ENCODE results near the gene VKORC1. TPM values are rescaled to one million over a fixed set of nuclear protein-coding genes. Genes with fewer than 3 reads are reported as not detected.

Gene VKORC1
- polyA plus RNA-seq, 1 of the 3 experiments (the other 2 are of a cell fraction): 434 TPM

GRCh38 chr16:31043898-31044481 lies 50.6 kb downstream of the VKORC1 start:
- no peak overlapping the region for H3K9ac ChIP-seq
- no peaks in the 10 kb centered on the region for H3K4me1 ChIP-seq (ENCODE audit: control insufficient read depth in 1 of 2, insufficient read depth in 2 of 2, low read depth in 1 of 2, low read length in 1 of 2)
- no peak overlapping the region for H2AFZ ChIP-seq (ENCODE audit: low read depth)
- TF ChIP-seq, protein P1, sequence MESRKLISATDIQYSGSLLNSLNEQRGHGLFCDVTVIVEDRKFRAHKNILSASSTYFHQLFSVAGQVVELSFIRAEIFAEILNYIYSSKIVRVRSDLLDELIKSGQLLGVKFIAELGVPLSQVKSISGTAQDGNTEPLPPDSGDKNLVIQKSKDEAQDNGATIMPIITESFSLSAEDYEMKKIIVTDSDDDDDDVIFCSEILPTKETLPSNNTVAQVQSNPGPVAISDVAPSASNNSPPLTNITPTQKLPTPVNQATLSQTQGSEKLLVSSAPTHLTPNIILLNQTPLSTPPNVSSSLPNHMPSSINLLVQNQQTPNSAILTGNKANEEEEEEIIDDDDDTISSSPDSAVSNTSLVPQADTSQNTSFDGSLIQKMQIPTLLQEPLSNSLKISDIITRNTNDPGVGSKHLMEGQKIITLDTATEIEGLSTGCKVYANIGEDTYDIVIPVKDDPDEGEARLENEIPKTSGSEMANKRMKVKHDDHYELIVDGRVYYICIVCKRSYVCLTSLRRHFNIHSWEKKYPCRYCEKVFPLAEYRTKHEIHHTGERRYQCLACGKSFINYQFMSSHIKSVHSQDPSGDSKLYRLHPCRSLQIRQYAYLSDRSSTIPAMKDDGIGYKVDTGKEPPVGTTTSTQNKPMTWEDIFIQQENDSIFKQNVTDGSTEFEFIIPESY (IDR thresholded peaks at IDR 0.05; ENCODE audit: borderline replicate concordance, low read depth): no peak
- TF ChIP-seq PBX3 (IDR thresholded peaks at IDR 0.05) (no peak), MXI1 (IDR thresholded peaks at IDR 0.05; ENCODE audit: low read depth, low read length) (no peak), JUND (IDR thresholded peaks at IDR 0.05) (no peak)
- H3K9me2 ChIP-seq: no peaks in the 10 kb centered on the region
- H3K79me2 ChIP-seq (ENCODE audit: insufficient read depth): no peaks in the 10 kb centered on the region
- H3K36me3 ChIP-seq (replicated peaks in 1 of 2; ENCODE audit: control insufficient read depth in 1 of 2, insufficient read depth in 2 of 2, low read length in 1 of 2): peaks cover 16 to 20% of the 10 kb centered on the region in 2 experiments
- 93% methylated on average over 4 of the region's 4 CpGs for WGBS (ENCODE audit: low lambda C conversion rate)
- ChIA-PET CTCF (interaction anchor here (0.6 to 1.2 kb wide), 2 partner anchors 11 to 59 kb away, joined by 3 to 4 read pairs; partner anchors contain the start of genes HSD3B7 and STX4), POLR2A (interaction anchor here (1.1 kb wide), 1 partner anchor 25 kb away, joined by 3 read pairs; no protein-coding TSS in a partner anchor)
- H3K9me3 ChIP-seq: no peaks in the 10 kb centered on the region
- no peaks in the 10 kb centered on the region for H3K27me3 ChIP-seq (ENCODE audit: insufficient read depth)
- no peak overlapping the region for H3K4me2 ChIP-seq
- H3F3A ChIP-seq (replicated peaks; ENCODE audit: insufficient read depth): peaks cover 4% of the 10 kb centered on the region
- no peaks in the 10 kb centered on the region for H4K20me1 ChIP-seq (ENCODE audit: insufficient read depth)
- no peak overlapping the region for H3K4me3 ChIP-seq (ENCODE audit: low read depth in 2 of 2, low read length in 1 of 2)
- H3K27ac ChIP-seq (ENCODE audit: low read depth in 2 of 2, low read length in 1 of 2): no peak overlapping the region
- DNase-seq: no peak

DNA sequence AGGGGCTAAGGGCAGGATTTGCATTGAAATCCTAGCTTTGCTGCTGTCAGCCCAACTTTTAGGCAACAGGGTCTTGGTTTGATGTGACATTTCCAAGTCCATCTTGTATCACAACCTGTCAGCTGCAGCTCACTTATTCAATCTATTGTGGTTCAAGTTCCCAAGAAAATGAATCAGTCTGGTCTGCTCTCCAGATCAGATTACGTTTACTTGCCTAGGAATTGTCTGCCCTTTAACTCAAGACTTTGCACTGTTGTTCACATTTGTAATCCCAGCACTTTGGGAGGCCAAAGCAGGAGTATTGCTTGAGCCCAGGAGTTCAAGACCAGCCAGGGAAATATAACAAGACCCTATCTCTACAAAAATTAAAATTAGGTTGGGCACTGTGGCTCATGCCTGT lies 51.2 kb downstream of the VKORC1 start:
- Histone ChIP-seq H3K27ac (ENCODE audit: low read depth in 2 of 2, low read length in 1 of 2) (no peak overlapping the region), H3K4me2 (no peak overlapping the region), H3K27me3 (ENCODE audit: insufficient read depth) (no peaks in the 10 kb centered on the region), H3K4me1 (ENCODE audit: control insufficient read depth in 1 of 2, insufficient read depth in 2 of 2, low read depth in 1 of 2, low read length in 1 of 2) (no peaks in the 10 kb centered on the region), H3K4me3 (ENCODE audit: low read depth in 2 of 2, low read length in 1 of 2) (no peak overlapping the region), H4K20me1 (ENCODE audit: insufficient read depth) (no peaks in the 10 kb centered on the region), H3F3A (replicated peaks; ENCODE audit: insufficient read depth) (peaks cover 4% of the 10 kb centered on the region), H2AFZ (ENCODE audit: low read depth) (no peak overlapping the region), H3K36me3 (replicated peaks in 1 of 2; ENCODE audit: control insufficient read depth in 1 of 2, insufficient read depth in 2 of 2, low read length in 1 of 2) (peaks cover 22 to 23% of the 10 kb centered on the region in 2 experiments), H3K9ac (no peak overlapping the region), H3K9me3 (no peaks in the 10 kb centered on the region), H3K9me2 (no peaks in the 10 kb centered on the region), H3K79me2 (ENCODE audit: insufficient read depth) (no peaks in the 10 kb centered on the region)
- 94% methylated on average over 1 of the region's 1 CpG for WGBS (ENCODE audit: low lambda C conversion rate)
- ChIA-PET POLR2A (no interaction called here), CTCF (no interaction called here)
- DNase-seq: no peak
- TF ChIP-seq EP300 (IDR thresholded peaks at IDR 0.05; ENCODE audit: borderline replicate concordance in 1 of 2, low read depth in 1 of 2, low read length in 1 of 2) (no peak), RFX5 (IDR thresholded peaks at IDR 0.05; ENCODE audit: low read length) (no peak), GATA2 (CRISPR knock-in tag; IDR thresholded peaks at IDR 0.05) (no peak), EZH2phosphoT487 (IDR thresholded peaks at IDR 0.05; ENCODE audit: borderline replicate concordance, low read depth) (no peak), MXI1 (IDR thresholded peaks at IDR 0.05; ENCODE audit: low read depth, low read length) (no peak), NRF1 (IDR thresholded peaks at IDR 0.05; ENCODE audit: low read depth, low read length) (no peak), ELF1 (IDR thresholded peaks at IDR 0.05) (no peak), YY1 (IDR thresholded peaks at IDR 0.05; ENCODE audit: low read depth) (no peak), TAF1 (IDR thresholded peaks at IDR 0.05; ENCODE audit: borderline replicate concordance, low read depth, low read length) (no peak), RCOR1 (IDR thresholded peaks at IDR 0.05; ENCODE audit: low read length) (no peak), JUND (IDR thresholded peaks at IDR 0.05) (no peak), SMC3 (IDR thresholded peaks at IDR 0.05; ENCODE audit: low read depth, low read length) (no peak), RXRA (IDR thresholded peaks at IDR 0.05; ENCODE audit: borderline replicate concordance, low read depth) (no peak)
- TF ChIP-seq, protein P2, sequence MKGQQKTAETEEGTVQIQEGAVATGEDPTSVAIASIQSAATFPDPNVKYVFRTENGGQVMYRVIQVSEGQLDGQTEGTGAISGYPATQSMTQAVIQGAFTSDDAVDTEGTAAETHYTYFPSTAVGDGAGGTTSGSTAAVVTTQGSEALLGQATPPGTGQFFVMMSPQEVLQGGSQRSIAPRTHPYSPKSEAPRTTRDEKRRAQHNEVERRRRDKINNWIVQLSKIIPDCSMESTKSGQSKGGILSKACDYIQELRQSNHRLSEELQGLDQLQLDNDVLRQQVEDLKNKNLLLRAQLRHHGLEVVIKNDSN (IDR thresholded peaks at IDR 0.05; ENCODE audit: borderline replicate concordance, low read depth): no peak
- TF ChIP-seq, protein P3, sequence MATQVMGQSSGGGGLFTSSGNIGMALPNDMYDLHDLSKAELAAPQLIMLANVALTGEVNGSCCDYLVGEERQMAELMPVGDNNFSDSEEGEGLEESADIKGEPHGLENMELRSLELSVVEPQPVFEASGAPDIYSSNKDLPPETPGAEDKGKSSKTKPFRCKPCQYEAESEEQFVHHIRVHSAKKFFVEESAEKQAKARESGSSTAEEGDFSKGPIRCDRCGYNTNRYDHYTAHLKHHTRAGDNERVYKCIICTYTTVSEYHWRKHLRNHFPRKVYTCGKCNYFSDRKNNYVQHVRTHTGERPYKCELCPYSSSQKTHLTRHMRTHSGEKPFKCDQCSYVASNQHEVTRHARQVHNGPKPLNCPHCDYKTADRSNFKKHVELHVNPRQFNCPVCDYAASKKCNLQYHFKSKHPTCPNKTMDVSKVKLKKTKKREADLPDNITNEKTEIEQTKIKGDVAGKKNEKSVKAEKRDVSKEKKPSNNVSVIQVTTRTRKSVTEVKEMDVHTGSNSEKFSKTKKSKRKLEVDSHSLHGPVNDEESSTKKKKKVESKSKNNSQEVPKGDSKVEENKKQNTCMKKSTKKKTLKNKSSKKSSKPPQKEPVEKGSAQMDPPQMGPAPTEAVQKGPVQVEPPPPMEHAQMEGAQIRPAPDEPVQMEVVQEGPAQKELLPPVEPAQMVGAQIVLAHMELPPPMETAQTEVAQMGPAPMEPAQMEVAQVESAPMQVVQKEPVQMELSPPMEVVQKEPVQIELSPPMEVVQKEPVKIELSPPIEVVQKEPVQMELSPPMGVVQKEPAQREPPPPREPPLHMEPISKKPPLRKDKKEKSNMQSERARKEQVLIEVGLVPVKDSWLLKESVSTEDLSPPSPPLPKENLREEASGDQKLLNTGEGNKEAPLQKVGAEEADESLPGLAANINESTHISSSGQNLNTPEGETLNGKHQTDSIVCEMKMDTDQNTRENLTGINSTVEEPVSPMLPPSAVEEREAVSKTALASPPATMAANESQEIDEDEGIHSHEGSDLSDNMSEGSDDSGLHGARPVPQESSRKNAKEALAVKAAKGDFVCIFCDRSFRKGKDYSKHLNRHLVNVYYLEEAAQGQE (IDR thresholded peaks at IDR 0.05; ENCODE audit: low read depth, low read length): no peak
- TF ChIP-seq, protein P4, sequence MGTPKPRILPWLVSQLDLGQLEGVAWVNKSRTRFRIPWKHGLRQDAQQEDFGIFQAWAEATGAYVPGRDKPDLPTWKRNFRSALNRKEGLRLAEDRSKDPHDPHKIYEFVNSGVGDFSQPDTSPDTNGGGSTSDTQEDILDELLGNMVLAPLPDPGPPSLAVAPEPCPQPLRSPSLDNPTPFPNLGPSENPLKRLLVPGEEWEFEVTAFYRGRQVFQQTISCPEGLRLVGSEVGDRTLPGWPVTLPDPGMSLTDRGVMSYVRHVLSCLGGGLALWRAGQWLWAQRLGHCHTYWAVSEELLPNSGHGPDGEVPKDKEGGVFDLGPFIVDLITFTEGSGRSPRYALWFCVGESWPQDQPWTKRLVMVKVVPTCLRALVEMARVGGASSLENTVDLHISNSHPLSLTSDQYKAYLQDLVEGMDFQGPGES (IDR thresholded peaks at IDR 0.05; ENCODE audit: low read depth, low read length): no peak

Data from SK-N-SH (cell line).